Mucosa of descending colon (tissue), 3 donors: ENCODE results near the gene GALNT10. TPM values are rescaled to one million over a fixed set of nuclear protein-coding genes. Genes with fewer than 3 reads are reported as not detected.

ENCODE experiments used
- ATAC-seq: fragments of 200-7000 bp; cut with Tn5 transposase; one replicate; pipeline ENCODE4 v1.9.1; 2020; ENCODE audit warnings: mild to moderate bottlenecking, moderate library complexity
- DNase-seq, 3 donors: peaks; one replicate each; pipeline ENCODE4 v3.0.0-alpha.2; 2020
- H3K36me3 ChIP-seq: fragments of 200-600 bp; one replicate; pipeline ENCODE4 v1.8.0; 2021; ENCODE audit warnings: low read depth, mild to moderate bottlenecking
- H3K4me1 ChIP-seq: fragments of 200-600 bp; one replicate; pipeline ENCODE4 v1.8.0; 2021; ENCODE audit warnings: low read depth, mild to moderate bottlenecking
- H3K4me3 ChIP-seq: fragments of 200-600 bp; one replicate; pipeline ENCODE4 v1.8.0; 2021; ENCODE audit warnings: mild to moderate bottlenecking
- H3K9me3 ChIP-seq: fragments of 200-600 bp; one replicate; pipeline ENCODE4 v1.8.0; 2021; ENCODE audit warnings: mild to moderate bottlenecking
- CTCF ChIP-seq: fragments of 200-600 bp; IDR thresholded peaks from one replicate; pipeline ENCODE4 v1.8.0; 2022; ENCODE audit warnings: antibody characterized with exemption, mild to moderate bottlenecking
- intact Hi-C, 2 donors: fragments of 100-400 bp; cut with DNase I in 1 of 2; cut with micrococcal nuclease in 1 of 2; formaldehyde crosslinking; loops; one replicate each; pipeline versions ENCODE4 v1.11.0 to v1.11.1; 2022; cut with DNase I, micrococcal nuclease
- total RNA-seq, 3 donors: library from RNA; stranded (reverse); fragmentation: NEBNext Ultra II Directional in 2 of 3; extraction: Animal tissue kit (Norgen Biotek cat#: 25700) in 2 of 3; gene quantifications; one replicate each; pipeline versions ENCODE4 v1.2.1 to v1.2.4, GENCODE V29; 2021 to 2023
- donor health status: DM: no; HTN: no; CAD: no; lungs with moderate emphysema.
- donor health status: DM: no; HTN: no; CAD: no.
- donor health status: DM: no; HTN: yes; CAD: no.

The GALNT10 gene
- total RNA-seq, 3 donors from 2014 or later: 38.5 to 51.5 (median 41.4) TPM

DNA sequence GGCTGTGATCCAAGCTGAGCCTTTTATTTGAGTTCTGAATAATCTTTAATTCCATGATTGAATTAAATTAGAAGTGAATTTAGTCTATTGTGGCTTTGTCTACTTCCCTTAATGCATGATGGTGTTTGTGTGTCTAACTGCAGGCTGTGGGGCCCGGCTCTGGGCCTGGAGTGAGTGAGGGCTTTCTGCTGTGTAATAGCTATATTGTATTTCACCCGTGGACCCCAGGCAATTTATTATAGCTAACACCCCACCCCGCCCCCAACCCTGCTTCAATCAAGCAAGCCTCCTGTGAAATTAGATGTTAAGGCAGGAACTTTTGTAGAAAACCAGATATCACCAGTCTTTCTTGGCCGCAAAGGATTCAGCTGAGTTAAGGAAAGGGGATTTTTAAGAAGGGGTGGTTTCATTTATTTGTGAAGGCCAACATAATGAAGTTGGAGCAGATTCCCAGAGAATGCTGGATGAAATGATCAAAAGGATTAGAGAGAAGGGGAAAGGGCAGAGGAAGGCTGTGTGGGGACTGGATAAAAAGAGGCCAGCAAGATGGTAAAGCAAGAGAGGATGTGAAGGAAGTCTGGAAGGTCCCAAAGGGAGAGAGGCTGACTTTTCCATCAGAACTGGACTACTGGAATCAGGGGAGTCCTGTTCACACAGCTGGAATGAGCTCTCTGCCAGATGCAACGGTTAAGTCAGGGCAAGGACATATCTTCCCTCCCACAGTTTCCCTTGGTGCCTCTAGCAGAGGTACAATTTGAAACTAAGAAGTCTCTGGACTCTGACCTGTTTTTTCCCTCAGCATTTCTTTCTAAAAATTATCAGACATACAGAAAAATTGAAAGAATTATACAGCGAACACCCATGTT, 129.9 kb downstream of the GALNT10 start:
- intact Hi-C loops: no loop called here
- Histone ChIP-seq H3K36me3 (no peaks in the 10 kb centered on the region), H3K4me3 (no peak overlapping the region), H3K9me3 (no peaks in the 10 kb centered on the region), H3K4me1 (no peaks in the 10 kb centered on the region)
- TF ChIP-seq CTCF: no peak
- ATAC-seq: no peak
- no peak for DNase-seq

GRCh38 chr5:154321546-154321945, 131.0 kb downstream of the GALNT10 start:
- Histone ChIP-seq H3K9me3 (no peaks in the 10 kb centered on the region), H3K36me3 (no peaks in the 10 kb centered on the region), H3K4me1 (no peaks in the 10 kb centered on the region), H3K4me3 (no peak overlapping the region)
- ATAC-seq: no peak
- intact Hi-C loops: no loop called here
- DNase-seq: no peak
- TF ChIP-seq CTCF: no peak

GRCh38 chr5:154324033-154324432, 133.5 kb downstream of the GALNT10 start:
- H3K4me1 ChIP-seq: no peaks in the 10 kb centered on the region
- H3K36me3 ChIP-seq: no peaks in the 10 kb centered on the region
- ATAC-seq (no peak), DNase-seq (no peak)
- intact Hi-C loops: no loop called here
- H3K9me3 ChIP-seq: no peaks in the 10 kb centered on the region
- TF ChIP-seq CTCF: no peak
- no peak overlapping the region for H3K4me3 ChIP-seq

GRCh38 chr5:154325566-154325965, 135.0 kb downstream of the GALNT10 start:
- H3K4me3 ChIP-seq: no peak overlapping the region
- no peaks in the 10 kb centered on the region for H3K4me1 ChIP-seq
- TF ChIP-seq CTCF: no peak
- ATAC-seq: no peak
- intact Hi-C loops: no loop called here
- H3K9me3 ChIP-seq: no peaks in the 10 kb centered on the region
- no peak for DNase-seq
- H3K36me3 ChIP-seq: no peaks in the 10 kb centered on the region

DNA sequence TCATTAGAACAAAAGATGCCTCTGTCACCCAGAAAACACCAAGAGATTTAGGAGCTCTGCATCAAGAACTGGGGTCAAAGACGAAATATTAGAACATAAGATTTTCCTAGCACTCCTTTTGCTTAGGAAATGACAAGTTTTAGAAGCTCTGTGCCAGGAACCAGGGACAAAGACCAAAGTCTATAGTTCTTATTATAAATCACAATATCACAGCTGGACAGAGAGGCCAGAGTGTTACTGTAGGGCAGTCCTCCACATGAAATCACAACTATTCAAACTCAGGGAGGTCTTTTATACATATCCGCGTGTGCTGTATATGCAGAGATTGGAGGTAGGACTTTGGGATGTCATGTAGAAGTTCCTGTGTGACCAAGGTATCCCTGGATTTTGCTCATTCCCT, 138.5 kb downstream of the GALNT10 start:
- intact Hi-C loops: no loop called here
- ATAC-seq (no peak), DNase-seq (no peak)
- Histone ChIP-seq H3K36me3 (no peaks in the 10 kb centered on the region), H3K4me3 (no peak overlapping the region), H3K9me3 (no peaks in the 10 kb centered on the region), H3K4me1 (no peaks in the 10 kb centered on the region)
- TF ChIP-seq CTCF: no peak
